Ureter (tissue), 1 donor: ENCODE measurements around the gene UBE2L6. TPM values are rescaled to one million over a fixed set of nuclear protein-coding genes. Genes with fewer than 3 reads are reported as not detected.
"Not testable (repeated sequence)": the region's sequence is repeated elsewhere in the genome, so short reads cannot be mapped to it uniquely, and the experiment has no call there.

Experiments used
- DNase-seq: peaks from one replicate; pipeline ENCODE4 v3.0.0-alpha.2; 2020; ENCODE audit warnings: low spot score
- total RNA-seq: library from RNA; stranded (reverse); gene quantifications from one replicate; pipeline ENCODE4 v1.2.4, GENCODE V29; 2023
- donor health status: DM: yes; HTN: yes; CAD: no.

Gene UBE2L6
- total RNA-seq, 1 donor from 2014 or later = 83.1 TPM

- DNase-seq = no peak
Observed at GRCh38 chr11:57566905-57567514, 462 bp downstream of the UBE2L6 start.

DNA sequence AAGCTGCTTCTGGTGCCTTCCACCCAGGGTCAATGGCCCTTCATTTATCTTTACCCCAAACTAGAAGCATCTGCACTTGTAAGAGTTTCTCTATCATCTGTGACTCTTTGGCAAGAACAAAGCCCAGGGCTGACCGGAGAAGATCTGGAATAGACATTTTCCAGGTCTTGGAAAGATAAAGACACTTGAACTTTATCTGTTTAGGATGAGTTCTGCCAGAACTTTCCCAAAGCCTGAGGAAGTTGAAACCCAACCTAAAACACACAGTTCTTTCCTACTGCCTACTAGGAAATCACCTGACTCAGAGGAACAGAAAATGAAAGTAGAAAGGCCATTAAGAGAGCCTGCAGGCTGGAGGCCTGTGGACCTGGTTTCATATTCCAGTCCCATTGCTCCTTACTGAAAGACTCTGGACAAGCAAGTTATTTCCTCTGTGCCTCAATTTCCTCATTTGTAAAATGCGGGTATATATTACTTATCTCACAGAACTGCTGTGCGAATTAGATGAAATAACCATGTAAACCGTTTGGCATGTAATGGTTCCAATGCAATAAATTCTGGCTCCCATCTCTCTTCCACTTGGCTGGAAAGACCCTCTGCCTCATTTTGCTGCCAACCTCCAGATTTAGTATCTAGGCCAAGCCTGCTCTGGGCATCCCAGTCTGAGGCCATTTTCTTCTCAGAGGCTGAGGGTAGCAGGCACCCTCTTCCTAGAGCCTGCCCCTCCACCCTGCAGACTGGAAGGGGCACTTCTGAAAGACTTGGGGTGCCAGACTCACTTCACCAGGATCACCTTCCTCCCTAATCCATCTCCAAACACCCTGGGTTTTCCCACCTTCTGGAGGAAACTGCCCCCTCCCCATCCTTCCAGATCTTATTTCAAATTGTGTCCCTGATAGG is 1.2 kb downstream of the UBE2L6 start:
- no peak for DNase-seq

DNA sequence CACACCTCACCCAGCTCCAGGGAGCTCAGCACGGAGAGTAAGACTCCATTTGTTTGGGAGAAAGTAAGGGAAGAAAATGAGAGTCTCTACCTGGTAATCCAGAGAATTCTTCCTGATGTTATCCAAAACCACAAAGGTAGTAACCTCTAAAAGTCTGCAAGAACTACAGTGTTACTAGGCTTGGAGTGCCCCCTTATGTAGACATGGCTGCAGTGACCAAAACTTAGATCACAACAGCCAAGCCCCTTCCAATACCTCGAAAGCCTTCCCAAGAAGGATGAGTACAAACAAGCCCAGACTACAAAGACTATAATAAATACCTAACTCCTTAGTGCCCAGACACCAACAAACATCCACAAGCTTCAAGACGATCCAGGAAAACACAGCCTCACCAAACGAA is 4.9 kb downstream of the UBE2L6 start:
- no peak for DNase-seq

GRCh38 chr11:57560146-57560545 is 7.3 kb downstream of the UBE2L6 start:
- no peak for DNase-seq

GRCh38 chr11:57556041-57556440 is 11.4 kb downstream of the UBE2L6 start:
- no peak for DNase-seq

- DNase-seq = no peak
Observed at GRCh38 chr11:57555393-57555792, 12.1 kb downstream of the UBE2L6 start.

GRCh38 chr11:57552479-57552878 is 15.0 kb downstream of the UBE2L6 start:
- DNase-seq = no peak

GRCh38 chr11:57551941-57552340 is 15.5 kb downstream of the UBE2L6 start:
- no peak for DNase-seq

GRCh38 chr11:57549983-57550382 is 17.5 kb downstream of the UBE2L6 start:
- DNase-seq = no peak

DNA sequence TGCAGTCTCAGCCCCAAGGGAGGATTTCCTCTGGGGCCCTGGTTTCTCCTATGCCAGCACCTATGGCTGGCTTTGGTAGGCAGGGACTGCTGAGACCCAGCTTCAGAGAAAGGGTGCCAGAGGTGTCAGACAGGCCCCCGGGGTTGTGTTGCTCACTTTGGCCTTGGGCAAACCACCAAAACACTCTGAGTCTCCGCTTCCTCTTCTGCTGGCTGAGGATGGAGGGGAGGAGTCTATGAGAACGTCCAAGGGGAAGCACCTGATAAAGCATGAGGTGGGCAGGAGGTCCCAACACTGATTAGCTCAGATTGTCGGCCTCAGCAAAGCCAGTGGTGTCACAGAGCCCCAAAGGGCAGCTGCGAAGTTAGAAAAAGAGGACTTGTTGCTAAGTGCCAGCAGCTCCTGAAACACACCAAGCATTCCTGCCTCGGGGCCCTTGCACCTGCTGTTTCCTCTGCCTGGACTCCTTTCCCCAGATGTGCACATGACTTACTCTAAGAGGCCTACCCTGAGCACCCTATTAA is 19.6 kb downstream of the UBE2L6 start:
- no peak for DNase-seq

GRCh38 chr11:57546869-57547475 is 20.5 kb downstream of the UBE2L6 start:
- no peak for DNase-seq

DNA sequence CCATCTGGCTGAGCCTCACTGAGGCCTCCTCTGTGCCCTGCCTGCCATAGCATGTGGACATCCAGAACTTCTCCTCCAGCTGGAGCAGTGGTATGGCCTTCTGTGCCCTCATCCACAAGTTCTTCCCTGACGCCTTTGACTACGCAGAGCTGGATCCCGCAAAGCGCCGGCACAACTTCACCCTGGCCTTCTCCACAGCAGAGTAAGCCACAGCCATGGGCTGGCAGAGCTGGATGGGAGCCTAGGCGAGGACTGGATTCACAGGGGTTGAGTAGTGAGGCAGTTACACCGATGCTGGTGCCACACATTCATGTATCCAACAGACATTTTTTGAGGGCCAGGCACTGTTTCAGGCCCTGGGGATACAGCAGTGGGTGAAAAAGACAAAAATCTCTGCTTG is 21.0 kb downstream of the UBE2L6 start:
- DNase-seq = no peak

DNA sequence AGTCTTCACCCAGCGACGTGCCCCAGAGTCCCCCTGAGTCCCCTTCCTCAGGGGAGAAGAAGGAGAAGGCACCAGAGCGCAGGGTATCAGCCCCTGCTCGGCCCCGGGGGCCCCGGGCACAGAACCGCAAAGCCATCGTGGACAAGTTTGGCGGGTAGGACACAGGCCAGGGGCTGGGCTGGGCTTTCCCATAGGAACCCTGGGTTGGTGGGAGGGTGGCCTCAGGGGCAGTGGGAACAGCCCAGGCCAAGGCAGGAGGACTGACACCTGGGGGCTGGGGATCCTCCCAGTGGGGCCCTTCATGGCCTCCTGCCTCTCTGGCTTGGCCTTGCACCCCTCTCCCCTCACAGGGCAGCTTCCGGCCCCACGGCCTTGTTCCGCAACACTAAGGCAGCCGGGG is 21.6 kb downstream of the UBE2L6 start:
- DNase-seq = no peak

DNA sequence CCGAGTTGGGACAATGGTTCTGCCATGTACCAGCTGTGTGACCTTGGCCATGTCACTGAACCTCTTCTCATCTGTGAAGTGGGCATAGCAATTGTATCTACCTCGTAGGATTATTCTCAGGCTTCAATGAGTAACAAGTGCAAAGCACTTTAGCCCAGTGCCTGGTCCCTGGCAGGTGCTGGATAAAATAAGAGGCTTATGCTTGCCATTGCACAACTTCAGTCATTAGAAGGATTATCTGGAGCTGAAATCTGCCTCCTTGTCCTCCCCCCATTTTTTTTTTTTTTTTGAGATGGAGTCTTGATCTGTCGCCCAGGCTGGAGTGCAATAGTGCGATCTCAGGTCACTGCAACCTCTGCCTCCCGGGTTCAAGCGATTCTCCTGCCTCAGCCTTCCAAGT is 22.9 kb downstream of the UBE2L6 start:
- DNase-seq = no peak

GRCh38 chr11:57543593-57543992 is 23.9 kb downstream of the UBE2L6 start:
- DNase-seq = no peak

GRCh38 chr11:57542582-57542981 is 24.9 kb downstream of the UBE2L6 start:
- no peak for DNase-seq

GRCh38 chr11:57541169-57541568 is 26.3 kb downstream of the UBE2L6 start:
- DNase-seq = no peak

DNA sequence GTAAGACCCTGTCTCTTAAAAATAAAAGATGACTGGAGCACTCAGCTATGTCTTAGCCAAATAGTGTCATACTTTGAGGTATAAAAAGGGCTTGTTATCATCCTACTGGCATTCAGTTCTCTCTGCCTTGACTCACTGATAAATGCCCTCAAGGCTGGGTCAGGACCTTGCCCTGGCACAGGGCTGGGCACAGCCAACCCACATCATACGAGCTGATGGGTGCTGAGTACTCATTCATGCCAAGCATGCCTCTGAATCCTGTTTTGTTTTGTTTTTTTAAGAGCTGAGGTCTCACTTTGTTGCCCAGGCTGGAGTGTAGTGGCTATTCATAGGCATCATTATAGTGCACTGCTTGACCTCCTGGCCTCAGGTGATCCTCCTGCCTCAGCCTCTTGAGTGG is 28.1 kb downstream of the UBE2L6 start:
- no peak for DNase-seq

DNA sequence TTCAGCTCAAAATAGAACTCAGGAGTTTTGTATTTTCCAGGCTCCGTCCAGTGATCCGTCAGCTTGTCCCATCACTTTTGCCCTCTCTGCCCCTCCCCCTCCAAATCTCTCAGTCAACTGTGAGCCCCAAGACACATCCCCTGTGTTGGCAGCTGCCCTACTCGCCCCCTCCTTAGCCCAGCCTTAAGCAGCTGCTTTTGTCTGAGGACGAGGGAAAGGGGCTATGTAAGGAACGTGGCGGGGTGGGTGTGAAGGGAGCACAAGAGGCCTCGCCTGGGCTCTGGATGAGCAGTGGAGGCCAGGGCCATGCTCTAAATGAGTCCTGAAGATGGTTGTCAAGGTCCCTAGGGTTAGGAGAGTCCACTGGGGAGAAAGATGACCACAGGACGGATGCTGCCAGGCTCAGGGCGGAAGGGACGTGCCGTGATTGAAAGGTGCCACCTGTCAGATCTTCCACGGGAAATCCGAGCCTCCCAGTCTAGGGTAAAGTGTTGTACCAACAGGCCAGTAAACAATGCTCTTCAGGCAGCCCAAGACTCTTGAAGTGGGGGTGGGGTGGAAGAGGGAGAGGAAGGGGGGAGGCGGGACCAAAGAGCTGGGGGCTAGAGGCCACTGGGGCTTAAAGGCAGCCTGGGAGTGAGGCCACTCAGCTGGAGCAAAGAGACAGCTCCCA is 30.4 kb downstream of the UBE2L6 start, which contains the start of gene SMTNL1:
Gene SMTNL1 (plus strand): TSS at position 649 of the 673 bp plus-strand sequence. CDS start 5,048 bp downstream, outside the sequence.
- DNase-seq = no peak

DNA sequence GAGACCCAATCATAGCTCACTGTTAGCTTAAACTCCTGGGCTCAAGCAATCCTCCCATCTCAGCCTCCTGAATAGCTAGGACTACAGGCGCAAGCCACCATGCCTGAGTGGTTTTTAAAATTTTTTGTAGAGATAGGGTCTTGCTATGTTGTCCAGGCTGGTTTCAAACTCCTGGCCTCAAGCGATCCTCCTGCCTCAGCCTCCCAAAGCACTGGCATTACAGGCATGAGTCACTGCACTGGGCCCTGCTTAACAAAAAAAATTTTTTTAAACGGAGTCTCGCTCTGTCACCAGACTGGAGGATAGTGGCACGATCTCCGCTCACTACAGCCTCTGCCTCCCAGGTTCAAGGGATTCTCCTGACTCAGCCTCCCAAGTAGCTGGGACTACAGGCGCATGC is 33.0 kb downstream of the UBE2L6 start:
- DNase-seq = not testable (repeated sequence)

GRCh38 chr11:57530596-57531507 is 36.6 kb downstream of the UBE2L6 start, which contains the start of gene TIMM10:
TSS of gene TIMM10 (minus strand) at chr11:57530754. CDS start at chr11:57530189, 565 bp downstream.
- peak; percentile 97 for DNase-seq
